K562 treated with DMSO at 1 percent for 4 hours (cell line): ENCODE measurements around the gene NAV1. TPM values are rescaled to one million over a fixed set of nuclear protein-coding genes. Genes with fewer than 3 reads are reported as not detected.

ENCODE experiments used
- total RNA-seq: library from RNA; unstranded; fragments of 300-600 nt; gene quantifications from 2 replicates; pipeline ENCODE4 v1.2.3, GENCODE V29; 2022; ENCODE audit not compliant: insufficient read depth

Gene NAV1
- 7.5 and 9.4 TPM in 2 replicates for total RNA-seq

GRCh38 chr1:201538612-201539551, at the start of gene NAV1:
TSS of gene NAV1 (plus strand) at chr1:201539127. CDS start at chr1:201622885, 83,758 bp downstream.

GRCh38 chr1:201506557-201507359, 32.2 kb upstream of the NAV1 start, which contains the start of gene CSRP1:
TSS of gene CSRP1 (minus strand) at chr1:201507123. CDS start at chr1:201496303, 10,820 bp downstream.

Other genes starting within 250 kb of the NAV1 start
- gene TNNT2, start 161.4 kb upstream of the NAV1 start, total RNA-seq = not detected in 2 replicates
- gene LAD1, start 139.8 kb upstream of the NAV1 start, total RNA-seq = not detected in 2 replicates
- not detected in 2 replicates for gene TNNI1, start 117.4 kb upstream of the NAV1 start, total RNA-seq
- not detected in 2 replicates for gene PHLDA3, start 69.9 kb upstream of the NAV1 start, total RNA-seq
- gene CSRP1, start 32.0 kb upstream of the NAV1 start, total RNA-seq = 44.4 and 45.5 TPM in 2 replicates